ENCODE data around the gene APBA3.

The APBA3 gene

DNA sequence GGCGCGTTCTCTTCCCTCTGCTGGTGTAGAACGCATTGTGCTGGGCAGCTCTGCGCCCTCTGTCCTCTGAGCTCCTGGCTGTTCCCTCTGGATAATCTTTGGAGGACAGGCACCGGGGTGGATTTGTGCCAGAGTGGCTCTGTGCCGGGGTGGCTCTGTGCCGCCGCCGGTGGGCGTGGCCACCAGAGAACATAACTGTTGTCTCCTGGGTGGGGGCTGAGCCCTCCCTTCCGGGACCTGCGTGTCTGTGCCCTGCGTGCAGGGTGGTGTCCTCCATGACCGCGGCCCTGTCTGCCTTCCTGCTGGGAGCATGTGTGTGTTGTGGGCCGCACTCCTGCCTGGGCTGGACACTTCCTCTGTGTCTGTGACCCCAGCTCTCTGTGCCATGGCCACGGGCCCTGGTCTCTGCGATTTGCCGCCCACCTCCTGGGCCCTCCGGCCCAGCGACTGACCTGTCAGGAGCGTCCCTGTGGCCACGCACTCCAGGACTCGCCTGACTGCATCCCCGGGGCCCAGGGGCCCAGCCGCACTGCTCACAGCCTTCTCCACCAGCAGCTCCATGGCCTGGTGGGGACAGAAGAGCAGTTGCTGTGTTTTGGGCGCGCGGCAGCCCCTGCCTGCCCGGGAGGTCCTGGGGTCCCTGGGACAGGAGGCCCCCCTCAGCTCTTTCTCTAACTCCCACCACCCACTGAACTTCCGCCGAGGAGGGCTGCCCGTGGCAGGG, 47.1 kb upstream of the APBA3 start:
- WGBS, result 91% methylated on average over 33 of the region's 33 CpGs

DNA sequence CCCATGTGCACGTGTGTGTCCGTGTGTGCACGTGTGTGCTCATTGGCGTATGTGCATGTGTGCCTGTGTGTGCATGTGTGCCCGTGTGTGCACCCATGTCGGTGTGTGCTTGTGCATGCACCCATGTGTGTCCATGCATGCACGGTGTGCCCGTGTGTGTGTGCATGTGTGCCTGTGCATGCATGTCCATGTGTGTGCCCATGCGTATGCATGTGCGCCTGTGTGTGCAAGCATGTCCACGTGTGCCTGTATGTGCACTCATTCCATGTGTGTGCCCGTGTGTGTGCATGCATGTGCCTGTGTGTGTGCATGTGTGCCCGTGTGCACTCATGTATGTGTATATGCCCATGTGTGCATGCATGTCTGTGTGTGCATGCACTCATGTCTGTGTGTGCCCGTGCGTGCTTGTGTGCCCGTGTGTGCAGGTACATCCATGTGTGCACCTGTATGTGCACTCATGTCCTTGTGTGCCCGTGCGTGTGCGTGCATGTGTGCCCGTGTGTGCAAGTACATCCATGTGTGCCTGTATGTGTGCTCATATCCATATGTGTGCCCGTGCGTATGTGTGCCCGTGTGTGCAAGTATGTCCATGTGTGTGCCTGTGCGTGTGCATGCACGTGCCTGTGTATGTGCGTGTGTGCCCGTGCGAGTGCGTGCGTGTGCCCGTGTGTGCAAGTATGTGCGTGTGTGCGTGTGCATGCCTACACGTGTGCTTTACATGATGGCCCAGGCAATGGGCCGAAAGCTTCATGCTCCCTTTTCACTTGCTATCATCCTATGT, 46.3 kb upstream of the APBA3 start:
- Histone ChIP-seq H3K27me3 (ENCODE audit: control insufficient read depth in 1 of 2, insufficient read depth in 1 of 2, low read length in 2 of 2) (peaks cover 10 to 34% of the 10 kb centered on the region in 2 experiments), H2BK5ac (ENCODE audit: low read depth, low read length, poor library complexity, severe bottlenecking) (no peak overlapping the region), H4K91ac (ENCODE audit: low read length) (peak overlapping the region; percentile 40), H2BK15ac (ENCODE audit: low read depth, poor library complexity, severe bottlenecking) (no peak overlapping the region), H3K4me3 (ENCODE audit: insufficient read depth in 1 of 2, low read depth in 1 of 2, low read length in 2 of 2) (no peak overlapping the region), H2AFZ (ENCODE audit: low read depth, low read length) (no peak overlapping the region), H2BK120ac (ENCODE audit: low read depth, low read length) (no peak overlapping the region), H3K9me3 (ENCODE audit: control insufficient read depth, low read length) (no peaks in the 10 kb centered on the region), H4K8ac (ENCODE audit: low read length) (no peak overlapping the region), H3K4ac (ENCODE audit: low read depth in 1 of 2, low read length in 2 of 2) (no peak overlapping the region), H3K36me3 (ENCODE audit: control insufficient read depth in 1 of 2, insufficient read depth in 2 of 2, low read depth in 1 of 2, low read length in 2 of 2) (peaks cover 0 to 4% of the 10 kb centered on the region in 2 experiments), H3K4me2 (ENCODE audit: low read length, poor library complexity, severe bottlenecking) (no peak overlapping the region), H3K23ac (ENCODE audit: low read length in 2 of 2) (no peak overlapping the region), H3K14ac (ENCODE audit: low read length in 2 of 2) (peak overlapping the region in 1 of 2 experiments; percentile 50), H3K18ac (ENCODE audit: low read depth in 1 of 2, low read length in 2 of 2) (no peak overlapping the region), H3K79me1 (replicated peaks; ENCODE audit: low read length, poor library complexity, severe bottlenecking) (no peaks in the 10 kb centered on the region), H3K4me1 (ENCODE audit: control insufficient read depth, insufficient read depth, low read depth, low read length) (peaks cover 4% of the 10 kb centered on the region), H3K27ac (ENCODE audit: low read length, poor library complexity, severe bottlenecking) (no peak overlapping the region), H3K9ac (ENCODE audit: low read length) (no peak overlapping the region), H2BK12ac (ENCODE audit: low read length in 2 of 2) (no peak overlapping the region), H2AK5ac (ENCODE audit: low read length, severe bottlenecking) (no peak overlapping the region)
- WGBS, result 94% methylated on average over 35 of the region's 35 CpGs
- no peak for DNase-seq

More for the DNA sequence above, 47.1 kb upstream of the APBA3 start:
- Histone ChIP-seq H3K4me2 (ENCODE audit: low read length, poor library complexity, severe bottlenecking) (no peak overlapping the region), H4K8ac (ENCODE audit: low read length) (no peak overlapping the region), H2AFZ (ENCODE audit: low read depth, low read length) (no peak overlapping the region), H3K23ac (ENCODE audit: low read length in 2 of 2) (no peak overlapping the region), H3K4me3 (ENCODE audit: insufficient read depth in 1 of 2, low read depth in 1 of 2, low read length in 2 of 2) (no peak overlapping the region), H2BK15ac (ENCODE audit: low read depth, poor library complexity, severe bottlenecking) (no peak overlapping the region), H3K79me1 (replicated peaks; ENCODE audit: low read length, poor library complexity, severe bottlenecking) (no peaks in the 10 kb centered on the region), H2AK5ac (ENCODE audit: low read length, severe bottlenecking) (no peak overlapping the region), H3K36me3 (ENCODE audit: control insufficient read depth in 1 of 2, insufficient read depth in 2 of 2, low read depth in 1 of 2, low read length in 2 of 2) (peaks cover 0 to 4% of the 10 kb centered on the region in 2 experiments), H3K4ac (ENCODE audit: low read depth in 1 of 2, low read length in 2 of 2) (no peak overlapping the region), H3K9me3 (ENCODE audit: control insufficient read depth, low read length) (no peaks in the 10 kb centered on the region), H3K4me1 (ENCODE audit: control insufficient read depth, insufficient read depth, low read depth, low read length) (peaks cover 4% of the 10 kb centered on the region), H3K14ac (ENCODE audit: low read length in 2 of 2) (no peak overlapping the region), H2BK5ac (ENCODE audit: low read depth, low read length, poor library complexity, severe bottlenecking) (no peak overlapping the region), H3K9ac (ENCODE audit: low read length) (no peak overlapping the region), H3K18ac (ENCODE audit: low read depth in 1 of 2, low read length in 2 of 2) (no peak overlapping the region), H2BK120ac (ENCODE audit: low read depth, low read length) (no peak overlapping the region), H4K91ac (ENCODE audit: low read length) (no peak overlapping the region), H2BK12ac (ENCODE audit: low read length in 2 of 2) (no peak overlapping the region), H3K27ac (ENCODE audit: low read length, poor library complexity, severe bottlenecking) (no peak overlapping the region), H3K27me3 (ENCODE audit: control insufficient read depth in 1 of 2, insufficient read depth in 1 of 2, low read length in 2 of 2) (peaks cover 2 to 32% of the 10 kb centered on the region in 2 experiments)
- DNase-seq, result no peak

DNA sequence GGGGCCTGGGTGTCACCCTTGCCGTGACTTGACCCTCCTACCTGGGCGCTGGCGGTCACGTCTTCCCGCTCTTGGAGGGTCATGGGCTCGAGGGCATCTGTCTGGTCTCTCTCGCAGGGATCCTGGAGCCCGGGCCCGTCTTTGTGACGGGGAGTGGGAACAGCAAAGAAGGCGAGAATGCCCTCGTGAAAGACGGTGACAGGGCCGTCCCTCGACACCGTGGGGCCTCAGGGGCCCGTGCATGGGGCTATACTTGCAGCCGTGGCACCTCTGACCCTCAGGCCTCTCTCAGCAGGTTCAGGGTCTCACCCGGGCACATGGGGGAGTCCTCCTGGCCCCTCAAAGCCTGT, 45.6 kb upstream of the APBA3 start:
- no peak overlapping the region for H2BK15ac ChIP-seq (ENCODE audit: low read depth, poor library complexity, severe bottlenecking)
- peaks cover 16 to 38% of the 10 kb centered on the region in 2 experiments for H3K27me3 ChIP-seq (ENCODE audit: control insufficient read depth in 1 of 2, insufficient read depth in 1 of 2, low read length in 2 of 2)
- no peak overlapping the region for H4K8ac ChIP-seq (ENCODE audit: low read length)
- no peak overlapping the region for H3K27ac ChIP-seq (ENCODE audit: low read length, poor library complexity, severe bottlenecking)
- no peak overlapping the region for H3K4me2 ChIP-seq (ENCODE audit: low read length, poor library complexity, severe bottlenecking)
- DNase-seq, result no peak
- no peaks in the 10 kb centered on the region for H3K79me1 ChIP-seq (replicated peaks; ENCODE audit: low read length, poor library complexity, severe bottlenecking)
- no peak overlapping the region for H2BK5ac ChIP-seq (ENCODE audit: low read depth, low read length, poor library complexity, severe bottlenecking)
- 88% methylated on average over 19 of the region's 19 CpGs for WGBS
- no peak overlapping the region for H3K23ac ChIP-seq (ENCODE audit: low read length in 2 of 2)
- H3K9ac ChIP-seq (ENCODE audit: low read length), result no peak overlapping the region
- H3K9me3 ChIP-seq (ENCODE audit: control insufficient read depth, low read length), result no peaks in the 10 kb centered on the region
- H3K4me3 ChIP-seq (ENCODE audit: insufficient read depth in 1 of 2, low read depth in 1 of 2, low read length in 2 of 2), result no peak overlapping the region
- no peak overlapping the region for H2AK5ac ChIP-seq (ENCODE audit: low read length, severe bottlenecking)
- H2BK120ac ChIP-seq (ENCODE audit: low read depth, low read length), result no peak overlapping the region
- H4K91ac ChIP-seq (ENCODE audit: low read length), result no peak overlapping the region
- no peak overlapping the region for H3K14ac ChIP-seq (ENCODE audit: low read length in 2 of 2)
- no peak overlapping the region for H3K18ac ChIP-seq (ENCODE audit: low read depth in 1 of 2, low read length in 2 of 2)
- no peak overlapping the region for H3K4ac ChIP-seq (ENCODE audit: low read depth in 1 of 2, low read length in 2 of 2)
- H2AFZ ChIP-seq (ENCODE audit: low read depth, low read length), result no peak overlapping the region
- peaks cover 4% of the 10 kb centered on the region for H3K4me1 ChIP-seq (ENCODE audit: control insufficient read depth, insufficient read depth, low read depth, low read length)
- peaks cover 0 to 4% of the 10 kb centered on the region in 2 experiments for H3K36me3 ChIP-seq (ENCODE audit: control insufficient read depth in 1 of 2, insufficient read depth in 2 of 2, low read depth in 1 of 2, low read length in 2 of 2)
- no peak overlapping the region for H2BK12ac ChIP-seq (ENCODE audit: low read length in 2 of 2)

DNA sequence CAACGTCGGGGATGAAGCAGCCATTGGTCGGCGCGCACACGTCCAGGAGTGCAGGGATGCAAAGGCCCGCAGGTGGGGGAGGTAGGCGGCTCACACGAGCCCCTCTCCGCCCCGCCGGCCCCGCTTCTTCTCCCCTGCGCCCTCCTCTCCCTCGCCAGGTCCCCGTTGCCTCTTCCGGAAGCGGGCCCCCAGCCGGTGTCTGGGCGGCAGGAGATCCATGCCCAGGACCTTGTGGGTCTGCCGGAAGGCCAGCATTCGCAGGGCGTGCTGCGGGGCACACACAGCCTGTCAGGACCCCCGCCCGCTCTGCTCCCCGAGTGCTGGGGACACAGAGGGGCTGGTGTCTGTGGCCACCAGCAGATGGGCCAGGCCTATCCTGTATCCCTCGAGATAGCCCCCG, 44.4 kb upstream of the APBA3 start:
- Histone ChIP-seq H3K23ac (ENCODE audit: low read length in 2 of 2) (no peak overlapping the region), H3K18ac (ENCODE audit: low read depth in 1 of 2, low read length in 2 of 2) (no peak overlapping the region), H3K4me3 (ENCODE audit: insufficient read depth in 1 of 2, low read depth in 1 of 2, low read length in 2 of 2) (peak overlapping the region in 1 of 2 experiments; percentile 14), H3K27me3 (ENCODE audit: control insufficient read depth in 1 of 2, insufficient read depth in 1 of 2, low read length in 2 of 2) (peaks cover 29 to 49% of the 10 kb centered on the region in 2 experiments), H2BK12ac (ENCODE audit: low read length in 2 of 2) (no peak overlapping the region), H3K4ac (ENCODE audit: low read depth in 1 of 2, low read length in 2 of 2) (no peak overlapping the region), H3K36me3 (ENCODE audit: control insufficient read depth in 1 of 2, insufficient read depth in 2 of 2, low read depth in 1 of 2, low read length in 2 of 2) (peaks cover 0 to 4% of the 10 kb centered on the region in 2 experiments), H2BK120ac (ENCODE audit: low read depth, low read length) (no peak overlapping the region), H3K14ac (ENCODE audit: low read length in 2 of 2) (no peak overlapping the region), H3K9ac (ENCODE audit: low read length) (no peak overlapping the region), H3K4me1 (ENCODE audit: control insufficient read depth, insufficient read depth, low read depth, low read length) (peaks cover 12% of the 10 kb centered on the region), H2AFZ (ENCODE audit: low read depth, low read length) (no peak overlapping the region), H3K79me1 (replicated peaks; ENCODE audit: low read length, poor library complexity, severe bottlenecking) (no peaks in the 10 kb centered on the region), H4K8ac (ENCODE audit: low read length) (no peak overlapping the region), H3K4me2 (ENCODE audit: low read length, poor library complexity, severe bottlenecking) (no peak overlapping the region), H3K27ac (ENCODE audit: low read length, poor library complexity, severe bottlenecking) (no peak overlapping the region), H2BK5ac (ENCODE audit: low read depth, low read length, poor library complexity, severe bottlenecking) (no peak overlapping the region), H3K9me3 (ENCODE audit: control insufficient read depth, low read length) (no peaks in the 10 kb centered on the region), H2BK15ac (ENCODE audit: low read depth, poor library complexity, severe bottlenecking) (no peak overlapping the region), H2AK5ac (ENCODE audit: low read length, severe bottlenecking) (no peak overlapping the region), H4K91ac (ENCODE audit: low read length) (no peak overlapping the region)
- WGBS, result 89% methylated on average over 29 of the region's 29 CpGs
- no peak for DNase-seq
